ENCODE data around the gene SET. TPM values are rescaled to one million over a fixed set of nuclear protein-coding genes. Genes with fewer than 3 reads are reported as not detected.

The SET gene
- total and polyA plus RNA-seq, 2 of the 13 experiments (the other 11 are each of a cell fraction or from before 2014, with no cell fraction given), result 94.2 to 611 TPM

- peak; percentile 55 for TF ChIP-seq PATZ1 (CRISPR knock-in tag; IDR thresholded peaks at IDR 0.05)
- peak; percentile 56; the same call in 1 of the 2 replicates for TF ChIP-seq HNF4G (IDR thresholded peaks at IDR 0.05; ENCODE audit: borderline replicate concordance, low read depth, low read length)
- no peak for TF ChIP-seq HNF4G (CRISPR knock-in tag; IDR thresholded peaks at IDR 0.05; ENCODE audit: borderline replicate concordance, low read depth)
- TF ChIP-seq, protein P1, sequence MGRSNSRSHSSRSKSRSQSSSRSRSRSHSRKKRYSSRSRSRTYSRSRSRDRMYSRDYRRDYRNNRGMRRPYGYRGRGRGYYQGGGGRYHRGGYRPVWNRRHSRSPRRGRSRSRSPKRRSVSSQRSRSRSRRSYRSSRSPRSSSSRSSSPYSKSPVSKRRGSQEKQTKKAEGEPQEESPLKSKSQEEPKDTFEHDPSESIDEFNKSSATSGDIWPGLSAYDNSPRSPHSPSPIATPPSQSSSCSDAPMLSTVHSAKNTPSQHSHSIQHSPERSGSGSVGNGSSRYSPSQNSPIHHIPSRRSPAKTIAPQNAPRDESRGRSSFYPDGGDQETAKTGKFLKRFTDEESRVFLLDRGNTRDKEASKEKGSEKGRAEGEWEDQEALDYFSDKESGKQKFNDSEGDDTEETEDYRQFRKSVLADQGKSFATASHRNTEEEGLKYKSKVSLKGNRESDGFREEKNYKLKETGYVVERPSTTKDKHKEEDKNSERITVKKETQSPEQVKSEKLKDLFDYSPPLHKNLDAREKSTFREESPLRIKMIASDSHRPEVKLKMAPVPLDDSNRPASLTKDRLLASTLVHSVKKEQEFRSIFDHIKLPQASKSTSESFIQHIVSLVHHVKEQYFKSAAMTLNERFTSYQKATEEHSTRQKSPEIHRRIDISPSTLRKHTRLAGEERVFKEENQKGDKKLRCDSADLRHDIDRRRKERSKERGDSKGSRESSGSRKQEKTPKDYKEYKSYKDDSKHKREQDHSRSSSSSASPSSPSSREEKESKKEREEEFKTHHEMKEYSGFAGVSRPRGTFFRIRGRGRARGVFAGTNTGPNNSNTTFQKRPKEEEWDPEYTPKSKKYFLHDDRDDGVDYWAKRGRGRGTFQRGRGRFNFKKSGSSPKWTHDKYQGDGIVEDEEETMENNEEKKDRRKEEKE (IDR thresholded peaks at IDR 0.05), result no peak
- TF ChIP-seq ZNF619 (CRISPR knock-in tag; IDR thresholded peaks at IDR 0.05), result no peak
- TF ChIP-seq ZNF749 (CRISPR knock-in tag; IDR thresholded peaks at IDR 0.05; ENCODE audit: borderline replicate concordance), result no peak
- TF ChIP-seq ZNF773 (CRISPR knock-in tag; IDR thresholded peaks at IDR 0.05; ENCODE audit: borderline replicate concordance), result no peak
- TF ChIP-seq RBM22 (optimal IDR thresholded peaks at IDR 0.05; ENCODE audit: low read length), result no peak
- no peak for TF ChIP-seq ZNF598 (CRISPR knock-in tag; IDR thresholded peaks at IDR 0.05; ENCODE audit: borderline replicate concordance)
- TF ChIP-seq MYC (CRISPR knock-in tag; IDR thresholded peaks at IDR 0.05; ENCODE audit: borderline replicate concordance), result no peak
- no peak for TF ChIP-seq RERE (CRISPR knock-in tag; IDR thresholded peaks at IDR 0.05; ENCODE audit: low read depth)
- TF ChIP-seq XRCC5 (optimal IDR thresholded peaks at IDR 0.05; ENCODE audit: low read length), result peak; percentile 20
- TF ChIP-seq ZNF672 (CRISPR knock-in tag; IDR thresholded peaks at IDR 0.05), result no peak
- TF ChIP-seq ZFAT (CRISPR knock-in tag; conservative IDR thresholded peaks at IDR 0.05), result no peak
- TF ChIP-seq ZNF792 (CRISPR knock-in tag; IDR thresholded peaks at IDR 0.05), result no peak
- TF ChIP-seq FOXK1 (CRISPR knock-in tag; IDR thresholded peaks at IDR 0.05; ENCODE audit: borderline replicate concordance, low read depth), result peak; percentile 27; the same call in 1 of the 2 replicates
- TF ChIP-seq NAIF1 (CRISPR knock-in tag; IDR thresholded peaks at IDR 0.05; ENCODE audit: borderline replicate concordance), result no peak
- TF ChIP-seq CBX2 (IDR thresholded peaks at IDR 0.05; ENCODE audit: low read depth, low read length), result no peak
- no peak for TF ChIP-seq CBX2 (CRISPR knock-in tag; IDR thresholded peaks at IDR 0.05; ENCODE audit: low read depth)
- no peak for TF ChIP-seq ZNF562 (CRISPR knock-in tag; IDR thresholded peaks at IDR 0.05; ENCODE audit: borderline replicate concordance)
- TF ChIP-seq BORCS8-MEF2B (CRISPR knock-in tag; IDR thresholded peaks at IDR 0.05), result no peak
- no peak for TF ChIP-seq NCOA2 (CRISPR knock-in tag; IDR thresholded peaks at IDR 0.05)
These were observed 29.5 kb downstream of the SET start (continued) for GRCh38 chr9:128718475-128718874.
